Neutrophil (primary cell): ENCODE measurements around the gene TEPSIN.
"Not testable (repeated sequence)": the region's sequence is repeated elsewhere in the genome, so short reads cannot be mapped to it uniquely, and the experiment has no call there.

Experiments used
- H3K27ac ChIP-seq: fragments of 200-600 bp; sonication (generic); 2 replicates; pipeline ENCODE4 v1.5.1; 2016; ENCODE audit warnings: mild to moderate bottlenecking, moderate library complexity
- H3K27me3 ChIP-seq: fragments of 200-600 bp; sonication (generic); 2 replicates; pipeline ENCODE4 v1.6.0; 2016; ENCODE audit warnings: mild to moderate bottlenecking
- H3K36me3 ChIP-seq: fragments of 200-600 bp; sonication (generic); 2 replicates; pipeline ENCODE4 v1.5.1; 2017
- H3K4me1 ChIP-seq, 2 experiments: fragments of 200-600 bp in 1 of 2; sonication (generic) in 1 of 2; 1 replicate in 1 of 2; 2 replicates in 1 of 2; pipeline versions ENCODE4 v1.5.1 to v1.6.1; 2013 to 2016; ENCODE audit warnings: low read depth in 1 of 2, low read length in 1 of 2, mild to moderate bottlenecking in 1 of 2, moderate library complexity in 1 of 2; ENCODE audit not compliant: control insufficient read depth in 1 of 2, insufficient read depth in 1 of 2
- H3K4me3 ChIP-seq, 2 experiments: fragments of 200-600 bp in 1 of 2; sonication (generic) in 1 of 2; 1 replicate in 1 of 2; 2 replicates in 1 of 2; pipeline ENCODE4 v1.5.1; 2013 to 2016; ENCODE audit warnings: low read depth in 1 of 2, low read length in 1 of 2, mild to moderate bottlenecking in 1 of 2, moderate library complexity in 1 of 2
- H3K9me3 ChIP-seq: fragments of 200-600 bp; sonication (generic); 2 replicates; pipeline ENCODE4 v1.5.1; 2016
- CTCF ChIP-seq: fragments of 200-600 bp; sonication (generic); IDR thresholded peaks from 2 replicates; pipeline ENCODE4 v1.5.1; 2016; ENCODE audit warnings: antibody characterized with exemption

TEPSIN gene

GRCh38 chr17:81229666-81229920, 9.3 kb downstream of the TEPSIN start:
- TF ChIP-seq CTCF: no peak
- no peak overlapping the region for H3K27ac ChIP-seq
- no peaks in the 10 kb centered on the region for H3K27me3 ChIP-seq
- no peaks in the 10 kb centered on the region for H3K9me3 ChIP-seq
- no peak overlapping the region for H3K4me3 ChIP-seq
- peaks cover 13 to 14% of the 10 kb centered on the region in 2 experiments for H3K4me1 ChIP-seq
- H3K36me3 ChIP-seq: peaks cover 61% of the 10 kb centered on the region

- Histone ChIP-seq H3K9me3 (no peaks in the 10 kb centered on the region), H3K4me3 (no peak overlapping the region), H3K27ac (peak overlapping the region; percentile 64), H3K36me3 (peaks cover 55% of the 10 kb centered on the region), H3K4me1 (peaks cover 14 to 15% of the 10 kb centered on the region in 2 experiments), H3K27me3 (no peaks in the 10 kb centered on the region)
- TF ChIP-seq CTCF: no peak
Measured at GRCh38 chr17:81228834-81229665, 9.8 kb downstream of the TEPSIN start.

GRCh38 chr17:81228420-81228819, 10.4 kb downstream of the TEPSIN start:
- no peak overlapping the region for H3K4me3 ChIP-seq
- H3K36me3 ChIP-seq: peaks cover 49% of the 10 kb centered on the region
- TF ChIP-seq CTCF: no peak
- H3K4me1 ChIP-seq: peaks cover 20 to 22% of the 10 kb centered on the region in 2 experiments
- peak overlapping the region; percentile 64 for H3K27ac ChIP-seq
- no peaks in the 10 kb centered on the region for H3K9me3 ChIP-seq
- H3K27me3 ChIP-seq: no peaks in the 10 kb centered on the region

- peak overlapping the region; percentile 64 for H3K27ac ChIP-seq
- peaks cover 41% of the 10 kb centered on the region for H3K36me3 ChIP-seq
- H3K4me1 ChIP-seq: peaks cover 22 to 30% of the 10 kb centered on the region in 2 experiments
- H3K27me3 ChIP-seq, H3K4me3 ChIP-seq, H3K9me3 ChIP-seq: not testable (repeated sequence)
Measured at GRCh38 chr17:81227630-81228029, 11.2 kb downstream of the TEPSIN start.

- TF ChIP-seq CTCF: no peak
- Histone ChIP-seq H3K36me3 (peaks cover 9% of the 10 kb centered on the region), H3K27ac (peak overlapping the region; percentile 64), H3K9me3 (no peaks in the 10 kb centered on the region), H3K4me1 (peaks cover 31 to 38% of the 10 kb centered on the region in 2 experiments), H3K4me3 (peak overlapping the region; percentile 57 to 89), H3K27me3 (no peaks in the 10 kb centered on the region)
Measured at GRCh38 chr17:81223762-81224130, 15.1 kb downstream of the TEPSIN start.

GRCh38 chr17:81222906-81223761, 15.7 kb downstream of the TEPSIN start, which contains the start of gene CEP131:
Gene CEP131 (minus strand): TSS chr17:81222965. CDS start chr17:81220056, 2,909 bp downstream.
- peak; percentile 52 for TF ChIP-seq CTCF
- no peaks in the 10 kb centered on the region for H3K27me3 ChIP-seq
- peaks cover 6% of the 10 kb centered on the region for H3K36me3 ChIP-seq
- no peaks in the 10 kb centered on the region for H3K9me3 ChIP-seq
- peak within 1 kb of the TSS; percentile 72 to 89 for H3K4me3 ChIP-seq
- peak within 1 kb of the TSS; percentile 64 for H3K27ac ChIP-seq
- peaks cover 25 to 33% of the 10 kb centered on the region in 2 experiments for H3K4me1 ChIP-seq
